ENCODE measurements around the gene TSPAN14.

The TSPAN14 gene

GRCh38 chr10:80553436-80553835 is 99.3 kb downstream of the TSPAN14 start:
- DNase-seq, result no peak

GRCh38 chr10:80554050-80554449 is 99.9 kb downstream of the TSPAN14 start:
- DNase-seq, result no peak

- no peak for DNase-seq
Measured at GRCh38 chr10:80555415-80555814, 101.3 kb downstream of the TSPAN14 start.

DNA sequence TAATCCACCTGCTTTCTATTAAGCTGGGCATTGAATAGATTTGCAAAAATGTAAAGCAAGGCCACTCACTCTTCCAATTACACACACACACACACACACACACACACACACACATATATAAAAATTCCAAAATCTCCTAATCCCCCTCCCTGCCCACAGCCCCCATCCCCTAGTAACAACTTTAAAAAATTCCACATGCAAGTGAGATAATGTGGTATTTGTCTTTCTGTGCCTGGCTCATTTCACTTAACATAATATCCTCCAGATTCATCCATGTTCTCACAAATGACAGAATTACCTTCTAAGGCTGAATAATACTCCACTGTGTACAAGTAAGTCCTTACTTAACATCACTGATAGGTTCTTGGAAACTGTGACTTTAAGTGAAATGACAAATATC is 107.8 kb downstream of the TSPAN14 start:
- DNase-seq, result no peak

DNA sequence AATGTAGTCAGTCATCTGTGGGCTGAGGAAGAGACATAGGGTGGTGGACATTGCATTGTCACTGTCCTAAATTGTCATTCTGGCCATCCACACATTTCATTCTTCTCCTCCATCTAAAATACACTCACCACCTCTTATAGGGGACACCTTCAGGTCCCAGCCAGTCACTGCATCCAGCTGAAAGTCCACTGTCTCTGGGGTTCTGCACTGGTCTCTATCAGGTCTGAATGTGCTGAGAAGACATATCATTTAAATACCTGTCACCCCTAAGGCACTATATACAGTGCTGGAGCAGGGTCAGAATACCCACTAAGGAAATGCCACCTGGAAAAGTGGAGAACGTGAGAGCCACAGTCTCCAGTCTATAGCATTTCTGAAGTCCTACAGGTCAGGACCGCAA is 113.2 kb downstream of the TSPAN14 start:
- no peak for DNase-seq

- DNase-seq, result no peak
Measured at GRCh38 chr10:80569131-80569895, 115.2 kb downstream of the TSPAN14 start.

DNA sequence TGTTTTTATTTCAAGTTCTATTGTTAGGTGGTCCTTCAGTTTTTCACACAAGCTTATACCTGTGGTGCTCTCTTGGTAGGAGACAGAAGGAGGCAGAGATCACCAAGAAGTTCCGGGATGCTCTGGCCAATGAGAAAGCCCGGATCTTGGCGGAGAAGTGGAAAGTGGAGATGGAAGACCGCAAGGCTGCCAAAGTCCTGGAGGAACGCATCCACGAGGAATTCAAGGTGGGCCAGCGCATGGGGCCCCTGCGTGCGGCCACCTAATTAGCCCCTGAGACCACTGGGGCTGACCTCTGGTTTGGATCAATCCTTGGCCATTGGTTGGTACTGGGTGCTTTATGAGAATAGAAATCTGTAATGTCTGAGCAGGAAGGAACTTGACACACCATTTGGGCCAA is 117.2 kb downstream of the TSPAN14 start:
- DNase-seq, result no peak

DNA sequence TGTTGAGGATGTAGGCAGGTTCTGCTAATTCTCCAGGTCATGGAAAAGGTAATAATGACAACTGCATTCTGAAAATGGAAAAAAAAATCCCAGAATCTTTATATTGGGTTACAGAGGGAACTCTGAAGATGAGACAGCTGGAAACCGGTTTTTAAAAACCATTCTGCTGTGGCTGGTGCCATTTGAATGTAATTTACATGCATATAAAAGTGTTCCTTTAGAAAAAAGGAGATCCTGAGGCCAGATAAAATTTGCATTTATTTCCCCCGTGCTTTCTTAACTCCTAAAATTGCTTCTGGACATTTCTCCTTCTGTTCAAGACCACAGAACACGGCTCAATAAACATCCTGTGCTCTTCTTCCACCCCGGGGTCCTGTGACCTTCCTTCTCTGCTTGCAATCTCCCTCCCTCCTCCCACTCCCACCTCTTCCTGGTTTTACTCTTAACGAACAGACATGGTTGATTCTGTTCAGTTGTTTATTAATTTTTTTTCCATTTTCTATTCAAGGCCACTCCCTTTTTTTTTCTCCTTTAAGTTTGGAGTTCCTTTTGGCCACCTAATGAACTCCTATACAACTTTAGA is 125.2 kb downstream of the TSPAN14 start:
- no peak for DNase-seq

- no peak for DNase-seq
Measured at GRCh38 chr10:80579849-80580637, 125.9 kb downstream of the TSPAN14 start.

DNA sequence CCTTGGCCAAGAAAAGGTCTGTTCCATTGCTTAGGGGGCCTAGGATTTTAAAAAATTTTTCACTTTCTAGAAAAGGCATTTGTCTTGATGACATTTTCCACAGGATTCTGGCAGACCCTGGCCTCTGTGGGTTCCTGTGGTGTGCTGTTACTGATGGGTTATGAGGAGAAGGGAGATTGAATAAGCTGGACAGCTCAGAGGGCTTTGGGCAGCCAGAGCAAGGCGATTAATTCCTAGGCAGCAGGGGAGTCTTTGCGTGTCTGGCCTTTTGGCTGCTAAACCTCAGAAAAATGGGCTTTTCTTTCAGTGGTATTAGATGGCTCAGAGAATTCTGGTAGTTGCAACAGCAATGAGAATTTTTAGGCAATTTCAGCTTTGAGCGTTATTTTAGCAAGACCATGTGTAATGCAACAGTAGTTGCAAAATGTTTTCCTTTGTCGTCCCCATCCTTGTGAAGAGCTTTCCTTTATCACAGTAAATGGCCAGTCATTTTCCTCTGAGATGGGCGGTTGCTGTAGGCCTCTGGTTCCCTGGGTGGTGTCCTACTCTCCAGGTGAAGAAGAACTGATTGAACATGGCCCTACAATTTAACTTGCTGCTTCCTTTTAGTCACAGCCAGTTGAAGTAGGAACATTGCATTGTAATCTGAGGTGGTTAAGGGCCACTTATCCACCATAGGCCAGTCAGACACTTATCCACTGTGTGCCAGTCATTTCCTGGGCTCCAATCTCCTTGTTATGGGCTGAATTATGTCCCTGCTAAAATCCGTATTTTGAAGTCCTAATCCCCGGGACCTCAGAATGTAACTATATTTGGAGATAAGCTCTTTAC is 126.7 kb downstream of the TSPAN14 start:
- DNase-seq, result peak; percentile 70

DNA sequence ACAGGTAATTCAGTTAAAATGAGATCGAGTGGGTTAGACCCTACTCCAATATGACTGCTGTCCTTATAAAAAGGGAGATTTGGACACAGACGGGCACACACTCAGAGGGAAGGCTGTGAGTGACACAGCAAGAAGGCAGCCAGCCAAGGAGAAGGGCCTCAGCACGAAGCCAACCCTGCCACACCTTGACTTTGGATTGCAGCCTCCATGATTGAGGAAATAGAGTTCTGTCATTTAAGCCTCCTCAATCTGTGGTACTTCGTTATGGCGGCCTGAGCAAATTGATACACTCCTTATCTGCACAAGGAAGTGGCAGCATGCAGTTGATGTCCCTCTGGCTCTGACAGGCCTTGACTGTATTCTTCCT is 127.3 kb downstream of the TSPAN14 start:
- peak; percentile 56 for DNase-seq

DNA sequence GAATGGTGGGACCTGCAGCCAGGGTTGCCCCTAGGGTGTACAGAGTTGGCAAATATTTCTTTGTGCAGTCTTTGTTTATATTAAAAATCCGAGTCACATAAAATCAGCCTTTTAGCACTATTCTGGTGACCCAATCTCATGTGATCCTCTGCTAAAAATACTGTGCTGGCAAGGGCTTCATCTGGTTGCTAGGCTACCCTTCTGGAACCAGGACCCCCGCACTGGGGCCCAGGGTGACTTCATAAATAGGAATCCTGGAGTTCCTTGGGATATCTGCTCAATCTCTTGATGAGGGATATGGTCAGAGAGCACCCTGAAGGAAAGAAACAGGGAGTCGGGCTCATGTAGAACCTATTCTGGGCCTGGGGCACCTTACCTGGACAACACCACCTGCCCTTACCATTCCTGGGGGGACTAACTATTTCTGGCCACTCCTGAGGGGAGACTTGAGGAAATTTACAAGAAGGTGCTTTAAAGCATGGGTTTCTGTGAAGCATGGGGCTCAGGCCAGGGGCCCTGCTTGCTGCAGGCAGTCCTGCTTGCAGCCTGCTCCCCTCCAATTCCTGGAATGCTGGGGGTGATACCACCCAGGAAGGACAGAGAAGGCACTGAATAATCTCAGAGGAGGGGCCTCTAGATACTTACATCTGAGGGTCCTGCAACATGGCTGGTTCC is 128.3 kb downstream of the TSPAN14 start:
- no peak for DNase-seq
